Spleen (tissue), 11 donors: Measurements from ENCODE around the gene NELFCD. TPM values are rescaled to one million over a fixed set of nuclear protein-coding genes. Genes with fewer than 3 reads are reported as not detected.

Experiments used
- DNase-seq: peaks from one replicate; pipeline ENCODE4 v3.0.0-alpha.2; 2020
- H3K27ac ChIP-seq, 8 donors: fragments of 200-600 bp; sonication (generic) in 7 of 8; 1 replicate in 4 of 8; 2 replicates in 4 of 8; pipeline versions ENCODE4 v1.5.0 to v1.8.0; 2016 to 2021; ENCODE audit warnings: inconsistent platforms in 4 of 8, mild to moderate bottlenecking in 4 of 8, moderate library complexity in 1 of 8
- H3K27me3 ChIP-seq, 7 donors: fragments of 200-600 bp; sonication (generic) in 6 of 7; replicated peaks in 1 of 7; 1 replicate in 4 of 7; 2 replicates in 3 of 7; pipeline versions ENCODE4 v1.5.0 to v1.8.0; 2016 to 2021; ENCODE audit warnings: inconsistent platforms in 3 of 7, mild to moderate bottlenecking in 1 of 7
- H3K36me3 ChIP-seq, 6 donors: fragments of 200-600 bp; sonication (generic) in 5 of 6; 1 replicate in 4 of 6; 2 replicates in 2 of 6; pipeline versions ENCODE4 v1.5.0 to v1.8.0; 2016 to 2021; ENCODE audit warnings: inconsistent platforms in 2 of 6
- H3K4me1 ChIP-seq, 6 donors: fragments of 200-600 bp; sonication (generic) in 5 of 6; 1 replicate in 3 of 6; 2 replicates in 3 of 6; pipeline versions ENCODE4 v1.5.0 to v1.8.0; 2016 to 2021; ENCODE audit warnings: inconsistent platforms in 3 of 6
- H3K4me3 ChIP-seq, 8 donors: fragments of 200-600 bp; sonication (generic) in 7 of 8; 1 replicate in 4 of 8; 2 replicates in 4 of 8; pipeline versions ENCODE4 v1.5.0 to v1.8.0; 2016 to 2021; ENCODE audit warnings: inconsistent platforms in 4 of 8, mild to moderate bottlenecking in 4 of 8, moderate library complexity in 2 of 8
- H3K9me3 ChIP-seq, 8 donors: fragments of 200-600 bp; sonication (generic) in 7 of 8; 1 replicate in 4 of 8; 2 replicates in 4 of 8; pipeline versions ENCODE4 v1.5.0 to v1.8.0; 2016 to 2021; ENCODE audit warnings: inconsistent platforms in 4 of 8
- POLR2A ChIP-seq, 3 donors: fragments of 450-650 bp; IDR thresholded peaks; one replicate each; pipeline ENCODE4 v1.5.1; 2017; ENCODE audit warnings: antibody characterized with exemption in 3 of 3, mild to moderate bottlenecking in 1 of 3
- POLR2AphosphoS5 ChIP-seq, 3 donors: sonication (generic); formaldehyde crosslinking; IDR thresholded peaks; one replicate each; pipeline ENCODE4 v1.5.1; 2017; ENCODE audit warnings: antibody characterized with exemption in 3 of 3
- WGBS, 5 donors: extraction: QIAGEN DNeasy Blood & Tissue Kit in 3 of 5; methylation state at CpG; one replicate each; pipeline versions ENCODE4 v1.1.5 to v1.1.7; 2013 to 2018; 5-methylcytosine and 5-hydroxymethylcytosine counted together
- intact Hi-C: fragments of 100-400 bp; cut with DNase I; formaldehyde crosslinking; loops from one replicate; pipeline ENCODE4 v1.15.0; 2023; ENCODE audit warnings: low total_unique reads
- polyA plus RNA-seq, 3 donors: library from polyadenylated mRNA; stranded (reverse); fragments of 200-250 nt; gene quantifications; one replicate each; pipeline ENCODE4 v1.2.1, GENCODE V29; 2013
- total RNA-seq, 7 donors: library from RNA; depleted of rRNA in 3 of 7; stranded (reverse); fragments of >200 nt in 3 of 7; fragmentation: NEBNext Ultra II Directional in 4 of 7; extraction: Animal tissue kit (Norgen Biotek cat#: 25700) in 4 of 7; gene quantifications; one replicate each; pipeline versions ENCODE4 v1.1.0 to v1.2.1, GENCODE V29; 2016 to 2021
- TF ChIP-seq, protein P1 (sequence below), 11 experiments: fragments of 200-600 bp in 7 of 11; fragments of 450-650 bp in 4 of 11; sonication (generic) in 4 of 11; IDR thresholded peaks in 8 of 11; conservative IDR thresholded peaks in 3 of 11; 1 replicate in 7 of 11; 2 replicates in 4 of 11; pipeline versions ENCODE4 v1.4.0 to v1.8.0; 2016 to 2021; ENCODE audit warnings: antibody characterized with exemption in 11 of 11, inconsistent platforms in 4 of 11, mild to moderate bottlenecking in 1 of 11
- donor health status: healthy with polysubstance abuse.
- donor health status: DM: no; HTN: no; CAD: no; lungs with moderate emphysema.
- donor health status: DM: no; HTN: no; CAD: no.
- donor health status: Bipolar disorder and iron deficiency.
- donor health status: healthy.
- donor health status: DM: no; HTN: no; CAD: no.
- donor health status: DM: yes; HTN: yes; CAD: no.

NELFCD gene
- total and polyA plus RNA-seq, 10 donors: 38.4 to 78.3 (median 58.6) TPM

DNA sequence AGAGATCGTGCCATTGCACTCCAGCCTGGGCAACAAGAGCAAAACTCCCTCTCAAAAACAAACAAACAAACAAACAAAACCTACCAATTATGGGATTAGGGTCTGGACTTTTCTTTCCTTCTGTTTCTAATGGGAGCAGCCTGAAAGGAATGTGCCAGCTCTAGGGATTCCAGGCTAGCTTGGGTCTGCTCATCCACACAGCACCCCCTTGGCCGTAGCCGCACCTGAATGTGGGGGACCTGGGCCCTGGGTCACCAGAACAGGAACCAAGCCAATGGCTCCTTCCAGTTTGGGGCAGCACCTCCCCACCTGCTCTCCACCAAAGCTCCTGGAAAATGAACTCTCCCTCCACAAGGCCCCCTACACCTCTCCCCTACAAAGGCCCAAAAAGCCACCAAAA is 19.3 kb downstream of the NELFCD start:
- WGBS, 5 donors: 61 to 79% (median 72%) methylated on average over 3 of the region's 3 CpGs
- Histone ChIP-seq H3K4me3 (no peak overlapping the region), H3K4me1 (peaks cover 21 to 63% (median 34%) of the 10 kb centered on the region in 6 donors), H3K9me3 (no peaks in the 10 kb centered on the region), H3K27me3 (no peaks in the 10 kb centered on the region), H3K27ac (no peak overlapping the region), H3K36me3 (peaks cover 10 to 92% (median 74%) of the 10 kb centered on the region in 6 donors)
- TF ChIP-seq, protein P1, sequence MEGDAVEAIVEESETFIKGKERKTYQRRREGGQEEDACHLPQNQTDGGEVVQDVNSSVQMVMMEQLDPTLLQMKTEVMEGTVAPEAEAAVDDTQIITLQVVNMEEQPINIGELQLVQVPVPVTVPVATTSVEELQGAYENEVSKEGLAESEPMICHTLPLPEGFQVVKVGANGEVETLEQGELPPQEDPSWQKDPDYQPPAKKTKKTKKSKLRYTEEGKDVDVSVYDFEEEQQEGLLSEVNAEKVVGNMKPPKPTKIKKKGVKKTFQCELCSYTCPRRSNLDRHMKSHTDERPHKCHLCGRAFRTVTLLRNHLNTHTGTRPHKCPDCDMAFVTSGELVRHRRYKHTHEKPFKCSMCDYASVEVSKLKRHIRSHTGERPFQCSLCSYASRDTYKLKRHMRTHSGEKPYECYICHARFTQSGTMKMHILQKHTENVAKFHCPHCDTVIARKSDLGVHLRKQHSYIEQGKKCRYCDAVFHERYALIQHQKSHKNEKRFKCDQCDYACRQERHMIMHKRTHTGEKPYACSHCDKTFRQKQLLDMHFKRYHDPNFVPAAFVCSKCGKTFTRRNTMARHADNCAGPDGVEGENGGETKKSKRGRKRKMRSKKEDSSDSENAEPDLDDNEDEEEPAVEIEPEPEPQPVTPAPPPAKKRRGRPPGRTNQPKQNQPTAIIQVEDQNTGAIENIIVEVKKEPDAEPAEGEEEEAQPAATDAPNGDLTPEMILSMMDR (IDR thresholded peaks at IDR 0.05 in 8 of 11, conservative IDR thresholded peaks at IDR 0.05 in 3 of 11): no peak
- TF ChIP-seq POLR2AphosphoS5 (IDR thresholded peaks at IDR 0.05): no peak
- no peak for TF ChIP-seq POLR2A (IDR thresholded peaks at IDR 0.05)
- no peak for DNase-seq
- intact Hi-C loops: loop anchor here (10.0 kb wide), 1 partner anchor 106 kb away; no protein-coding TSS in a partner anchor

DNA sequence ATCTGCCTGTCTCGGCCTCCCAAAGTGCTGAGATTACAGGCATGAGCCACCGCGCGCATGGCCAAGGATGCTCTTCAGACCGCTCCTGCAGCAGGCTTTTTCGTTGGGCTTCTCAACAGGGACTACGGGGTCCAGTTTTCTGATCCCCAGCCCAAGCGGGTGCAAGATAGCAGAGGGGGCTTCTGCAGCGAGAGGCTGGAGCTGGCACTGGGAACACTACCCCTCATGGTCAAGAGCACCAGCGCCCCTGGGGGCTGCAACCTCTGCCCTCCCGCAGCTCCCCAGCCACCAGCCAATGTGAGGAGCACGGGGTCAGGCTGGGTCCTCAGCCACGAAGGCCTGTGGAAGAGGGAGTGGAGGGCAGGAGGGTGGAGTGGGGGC is 20.0 kb downstream of the NELFCD start:
- Histone ChIP-seq H3K36me3 (peaks cover 10 to 85% (median 67%) of the 10 kb centered on the region in 6 donors), H3K27ac (peak overlapping the region in 1 of 8 donors; percentile 97), H3K9me3 (no peaks in the 10 kb centered on the region), H3K4me3 (no peak overlapping the region), H3K4me1 (peaks cover 27 to 64% (median 42%) of the 10 kb centered on the region in 6 donors), H3K27me3 (no peaks in the 10 kb centered on the region)
- no peak for DNase-seq
- WGBS, 5 donors: 87 to 94% (median 88%) methylated on average over 11 to 13 of the region's 13 CpGs
- TF ChIP-seq POLR2AphosphoS5 (IDR thresholded peaks at IDR 0.05): peak in 1 of 3 donors; percentile 48
- no peak for TF ChIP-seq POLR2A (IDR thresholded peaks at IDR 0.05)
- intact Hi-C loops: loop anchor here (10.0 kb wide), 1 partner anchor 106 kb away; no protein-coding TSS in a partner anchor

DNA sequence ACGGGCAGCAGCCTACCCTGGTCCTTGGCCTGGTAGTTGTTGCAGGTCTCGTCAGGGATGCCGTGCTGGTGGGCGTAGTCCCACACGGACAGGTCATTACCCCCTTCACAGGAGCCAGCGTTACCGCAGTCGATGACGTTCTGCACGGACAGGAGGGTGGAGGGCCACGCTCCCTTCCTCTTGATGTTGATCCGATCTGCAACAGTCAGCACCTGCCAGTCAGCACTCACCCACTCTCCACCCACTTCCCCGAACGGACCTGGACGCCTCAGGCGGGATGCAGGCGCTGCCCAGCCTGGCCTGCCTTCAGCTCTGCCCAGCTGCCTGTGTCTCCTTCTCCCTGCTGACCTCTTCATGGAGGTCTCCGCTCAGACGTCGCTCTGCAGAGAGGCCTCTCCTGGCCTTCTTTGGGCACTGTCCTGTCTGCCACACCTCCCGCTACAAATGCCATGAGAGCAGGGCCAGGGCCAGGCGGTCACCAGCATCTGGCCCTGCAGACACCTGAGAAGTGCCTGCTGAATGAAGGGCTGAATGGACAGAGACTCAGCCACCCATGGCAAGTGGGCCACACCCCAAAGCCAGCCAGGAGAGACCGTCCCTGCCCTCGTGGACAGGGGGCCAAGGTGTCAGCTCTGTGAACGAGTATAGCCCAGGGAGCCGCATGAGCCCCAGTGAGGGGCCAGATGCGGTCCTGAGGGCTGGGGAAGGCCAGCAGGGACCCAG is 20.6 kb downstream of the NELFCD start:
- no peak for DNase-seq
- Histone ChIP-seq H3K36me3 (peaks cover 7 to 79% (median 61%) of the 10 kb centered on the region in 6 donors), H3K4me3 (peak overlapping the region in 1 of 8 donors; percentile 82), H3K9me3 (no peaks in the 10 kb centered on the region), H3K4me1 (peaks cover 29 to 64% (median 46%) of the 10 kb centered on the region in 6 donors), H3K27me3 (no peaks in the 10 kb centered on the region), H3K27ac (peak overlapping the region in 3 of 8 donors; percentile 18 to 98 (median 97))
- WGBS, 5 donors: 84 to 97% (median 92%) methylated on average over 24 to 27 of the region's 27 CpGs
- intact Hi-C loops: loop anchor here (10.0 kb wide), 1 partner anchor 107 kb away; no protein-coding TSS in a partner anchor
- TF ChIP-seq POLR2AphosphoS5 (IDR thresholded peaks at IDR 0.05) (peak in 1 of 3 donors; percentile 62), POLR2A (IDR thresholded peaks at IDR 0.05) (no peak)
- TF ChIP-seq, protein P1 (IDR thresholded peaks at IDR 0.05 in 8 of 11, conservative IDR thresholded peaks at IDR 0.05 in 3 of 11): no peak

DNA sequence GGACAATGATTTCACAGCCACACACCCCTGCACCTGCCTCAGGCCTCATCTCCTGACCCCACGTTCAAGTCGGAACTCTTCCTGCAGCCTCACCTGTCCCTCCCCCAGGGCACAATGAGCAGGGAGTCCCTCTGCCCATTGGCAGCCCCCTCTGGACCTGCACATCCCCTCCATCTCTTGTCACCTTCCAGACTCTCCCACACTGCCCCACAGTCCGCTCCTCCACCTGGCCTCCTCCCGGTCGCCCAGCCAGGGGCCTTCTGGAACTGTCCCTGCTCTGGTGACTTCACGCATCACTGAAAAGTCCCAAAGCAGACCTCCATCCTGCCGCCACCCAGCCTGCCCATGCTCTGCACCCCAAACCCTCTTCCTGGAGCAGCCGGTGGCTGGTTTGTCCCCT is 21.3 kb downstream of the NELFCD start:
- Histone ChIP-seq H3K36me3 (peaks cover 5 to 71% (median 53%) of the 10 kb centered on the region in 6 donors), H3K9me3 (no peaks in the 10 kb centered on the region), H3K27me3 (no peaks in the 10 kb centered on the region), H3K4me3 (peak overlapping the region in 1 of 8 donors; percentile 82), H3K4me1 (peaks cover 29 to 69% (median 49%) of the 10 kb centered on the region in 6 donors), H3K27ac (peak overlapping the region in 4 of 8 donors; percentile 4 to 98 (median 97))
- no peak for DNase-seq
- WGBS, 5 donors: 77 to 92% (median 80%) methylated on average over 7 to 8 of the region's 8 CpGs
- intact Hi-C loops: loop anchor here (10.0 kb wide), 1 partner anchor 108 kb away; no protein-coding TSS in a partner anchor
- TF ChIP-seq POLR2A (IDR thresholded peaks at IDR 0.05): no peak
- TF ChIP-seq, protein P1 (IDR thresholded peaks at IDR 0.05 in 8 of 11, conservative IDR thresholded peaks at IDR 0.05 in 3 of 11): no peak
- no peak for TF ChIP-seq POLR2AphosphoS5 (IDR thresholded peaks at IDR 0.05)
